Activated naive CD8-positive, alpha-beta T cell treated with anti-CD3 and anti-CD28 coated beads, Interleukin-2, amount 50 U/mL, for 24 hours (primary cell): ENCODE results near the gene EXD2.
"Not testable (repeated sequence)": the region's sequence is repeated elsewhere in the genome, so short reads cannot be mapped to it uniquely, and the experiment has no call there.

Experiments
- ATAC-seq: fragments of 150-1000 bp; cut with Tn5 transposase; one replicate; pipeline ENCODE4 v1.10.0; 2021
- DNase-seq: peaks from one replicate; pipeline ENCODE4 v3.0.0; 2021
- H3K27ac Mint-ChIP-seq: one replicate; pipeline ENCODE4 v1.8.0; 2021; ENCODE audit warnings: mild to moderate bottlenecking, mixed read lengths
- H3K27me3 Mint-ChIP-seq: one replicate; pipeline ENCODE4 v1.8.0; 2021; ENCODE audit warnings: mixed read lengths
- H3K36me3 Mint-ChIP-seq: one replicate; pipeline ENCODE4 v1.8.0; 2021; ENCODE audit warnings: low read depth, mixed read lengths
- H3K4me1 Mint-ChIP-seq: one replicate; pipeline ENCODE4 v1.8.0; 2021; ENCODE audit warnings: mixed read lengths
- H3K4me3 Mint-ChIP-seq: one replicate; pipeline ENCODE4 v1.8.0; 2021; ENCODE audit warnings: mild to moderate bottlenecking, moderate library complexity, mixed read lengths
- H3K9me3 Mint-ChIP-seq: one replicate; pipeline ENCODE4 v1.8.0; 2021; ENCODE audit warnings: mixed read lengths

Gene EXD2

GRCh38 chr14:69289811-69290520, 98.7 kb downstream of the EXD2 start:
- no peaks in the 10 kb centered on the region for H3K9me3 Mint-ChIP-seq
- ATAC-seq (no peak), DNase-seq (no peak)
- H3K4me1 Mint-ChIP-seq: no peaks in the 10 kb centered on the region
- H3K27me3 Mint-ChIP-seq: no peaks in the 10 kb centered on the region
- H3K36me3 Mint-ChIP-seq: no peaks in the 10 kb centered on the region
- H3K27ac Mint-ChIP-seq: no peak overlapping the region
- no peak overlapping the region for H3K4me3 Mint-ChIP-seq

- not testable (repeated sequence) for DNase-seq, ATAC-seq, H3K4me1 Mint-ChIP-seq, H3K36me3 Mint-ChIP-seq, H3K27me3 Mint-ChIP-seq, H3K27ac Mint-ChIP-seq, H3K9me3 Mint-ChIP-seq, H3K4me3 Mint-ChIP-seq
Observed at GRCh38 chr14:69290881-69291280, 99.6 kb downstream of the EXD2 start.

GRCh38 chr14:69291396-69291795, 100.1 kb downstream of the EXD2 start:
- no peaks in the 10 kb centered on the region for H3K27me3 Mint-ChIP-seq
- H3K27ac Mint-ChIP-seq: no peak overlapping the region
- no peaks in the 10 kb centered on the region for H3K9me3 Mint-ChIP-seq
- no peaks in the 10 kb centered on the region for H3K4me1 Mint-ChIP-seq
- no peak overlapping the region for H3K4me3 Mint-ChIP-seq
- no peaks in the 10 kb centered on the region for H3K36me3 Mint-ChIP-seq
- no peak for ATAC-seq
- no peak for DNase-seq

GRCh38 chr14:69291891-69292561, 100.7 kb downstream of the EXD2 start:
- no peak for ATAC-seq
- no peak for DNase-seq
- no peak overlapping the region for H3K27ac Mint-ChIP-seq
- H3K9me3 Mint-ChIP-seq: no peaks in the 10 kb centered on the region
- no peaks in the 10 kb centered on the region for H3K36me3 Mint-ChIP-seq
- H3K4me3 Mint-ChIP-seq: no peak overlapping the region
- H3K4me1 Mint-ChIP-seq: no peaks in the 10 kb centered on the region
- no peaks in the 10 kb centered on the region for H3K27me3 Mint-ChIP-seq
